HuH-7.5 (cell line): ENCODE measurements around the gene PHLDB3.
A peak's percentile ranks its signal among the peaks of the same experiment; 100 is the strongest.
"Not testable (repeated sequence)": the region's sequence is repeated elsewhere in the genome, so short reads cannot be mapped to it uniquely, and the experiment has no call there.

Source experiments
- DNase-seq: peaks from one replicate; pipeline ENCODE4 v3.0.0; 2011; ENCODE audit warnings: low spot score

PHLDB3 gene

DNA sequence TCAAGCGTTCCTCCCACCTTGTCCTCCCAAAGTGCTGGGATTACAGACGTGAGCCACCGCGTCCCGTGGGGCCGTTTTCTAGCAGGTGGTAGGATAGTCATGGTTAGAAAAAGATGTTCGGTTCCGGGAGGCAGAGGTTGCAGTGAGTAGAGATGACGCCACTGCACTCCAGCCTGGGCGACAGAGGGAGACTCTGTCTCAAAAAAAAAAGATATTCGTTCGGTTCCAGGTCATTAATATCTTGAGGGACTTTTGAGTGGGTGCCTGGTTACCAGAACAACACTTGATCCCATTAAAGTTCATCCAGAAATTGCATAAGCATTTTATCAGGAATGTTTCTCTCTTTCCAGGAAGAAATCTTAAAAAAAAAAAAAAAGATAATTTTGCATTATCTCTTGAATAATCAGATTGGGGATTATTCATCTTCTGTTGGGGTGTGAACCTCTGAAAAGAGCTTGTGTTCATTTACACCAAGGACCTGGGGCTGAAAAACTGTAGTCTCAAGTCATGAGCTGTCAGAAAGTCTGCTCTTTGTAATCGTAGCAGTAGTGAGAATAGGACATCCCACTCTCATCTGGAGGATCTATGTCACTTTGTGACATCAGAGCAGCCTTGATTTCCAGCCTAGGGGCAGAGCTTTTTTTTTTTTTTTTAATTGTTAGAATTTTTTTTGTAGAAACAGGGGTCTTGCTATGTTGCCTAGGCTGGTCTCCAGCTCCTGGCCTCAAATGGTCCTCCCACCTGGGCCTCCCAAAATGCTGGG lies 23.5 kb upstream of the PHLDB3 start:
- DNase-seq, result no peak

DNA sequence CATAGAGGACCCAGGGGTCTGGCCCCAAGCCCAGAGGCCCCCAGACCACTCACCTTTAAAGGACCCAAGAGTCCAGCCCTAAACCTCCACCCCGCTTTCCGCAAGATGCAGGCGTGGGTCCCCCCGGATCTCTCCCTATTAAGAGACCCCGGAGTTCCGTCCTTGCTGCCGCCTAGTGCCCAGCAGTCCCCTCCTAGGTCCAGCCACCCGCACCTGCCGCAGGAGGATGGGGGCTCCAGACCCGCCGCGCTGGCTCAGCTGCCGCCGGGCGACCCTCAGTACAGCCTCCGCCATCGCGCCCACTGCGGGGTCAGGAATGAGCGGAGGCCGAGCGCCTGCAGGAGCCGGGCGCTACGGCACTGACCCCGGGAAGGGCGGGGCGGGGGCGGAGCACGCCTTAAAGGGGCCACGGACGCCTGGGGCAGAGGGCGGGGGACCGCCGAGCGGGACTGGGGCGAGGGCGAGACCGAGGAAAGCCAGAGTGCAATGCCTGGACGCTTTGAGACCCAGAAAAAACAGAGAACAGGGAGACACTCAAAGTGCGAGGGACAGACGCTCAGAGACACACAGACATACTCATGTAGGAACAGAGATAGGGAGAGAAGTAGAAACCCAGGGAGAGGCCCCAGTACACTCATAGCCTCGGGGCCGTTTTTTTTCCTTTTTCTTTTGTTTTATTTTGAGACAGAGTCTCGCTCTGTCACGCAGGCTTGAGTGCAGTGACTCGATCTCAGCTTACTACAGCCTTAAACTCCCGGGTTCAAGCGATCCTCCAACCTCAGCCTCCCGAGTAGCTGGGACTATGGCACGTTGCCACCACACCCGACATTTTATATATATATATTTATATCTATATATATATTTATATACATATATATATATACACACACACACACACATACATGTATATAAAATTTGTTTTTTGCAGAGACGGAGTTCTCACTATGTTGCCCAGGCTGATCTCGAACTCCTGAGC lies 22.6 kb upstream of the PHLDB3 start, which contains the start of gene ETHE1:
TSS of gene ETHE1 (minus strand) at position 318 of the 976 bp plus-strand sequence. CDS start at position 294, 24 bp downstream.
- peak; percentile 86 for DNase-seq

DNA sequence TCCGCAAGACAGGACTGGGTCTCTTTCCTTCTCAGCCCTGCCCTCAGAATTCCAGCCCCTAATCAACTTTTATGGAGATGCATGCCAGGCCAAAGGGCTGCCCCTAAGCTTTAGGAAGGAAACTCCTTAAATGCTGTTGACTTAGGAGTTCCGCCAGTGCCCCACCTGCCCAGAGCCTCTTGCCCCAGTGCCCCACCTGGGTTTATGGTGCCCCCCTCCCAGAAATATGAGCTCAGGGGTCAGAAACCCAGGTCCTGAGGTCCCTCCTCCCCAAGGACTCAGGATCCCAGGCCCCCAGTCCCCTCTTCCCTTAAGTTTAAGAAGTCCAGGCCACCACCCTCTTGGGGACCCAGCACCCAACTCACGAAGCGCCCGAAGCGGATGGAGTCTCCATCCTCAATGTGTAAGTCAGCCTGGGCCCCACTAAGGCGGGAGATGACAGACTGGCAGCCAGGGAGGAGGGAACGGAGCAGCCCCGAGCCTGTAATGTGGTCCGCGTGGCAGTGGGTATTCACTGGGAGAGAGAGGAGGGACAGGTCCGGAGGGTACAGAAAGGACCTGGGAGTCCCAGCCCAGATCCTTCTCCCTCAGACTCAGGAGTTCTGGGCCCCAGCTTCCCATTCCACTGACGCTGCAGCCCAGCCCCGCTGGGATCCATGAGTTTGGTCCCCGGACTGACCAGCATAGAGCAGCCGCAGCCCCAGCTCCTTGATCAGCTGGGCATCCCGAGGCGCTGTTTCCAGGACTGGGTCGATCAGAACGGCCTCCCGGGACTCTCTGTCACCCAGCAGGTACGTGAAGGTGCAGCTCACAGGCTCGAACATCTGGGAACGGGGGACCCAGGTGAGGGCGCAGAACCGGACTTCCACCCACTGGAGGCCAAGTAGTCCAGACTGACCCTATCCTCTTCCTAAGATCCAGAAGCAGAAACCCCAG lies 21.6 kb upstream of the PHLDB3 start:
- DNase-seq, result no peak

DNA sequence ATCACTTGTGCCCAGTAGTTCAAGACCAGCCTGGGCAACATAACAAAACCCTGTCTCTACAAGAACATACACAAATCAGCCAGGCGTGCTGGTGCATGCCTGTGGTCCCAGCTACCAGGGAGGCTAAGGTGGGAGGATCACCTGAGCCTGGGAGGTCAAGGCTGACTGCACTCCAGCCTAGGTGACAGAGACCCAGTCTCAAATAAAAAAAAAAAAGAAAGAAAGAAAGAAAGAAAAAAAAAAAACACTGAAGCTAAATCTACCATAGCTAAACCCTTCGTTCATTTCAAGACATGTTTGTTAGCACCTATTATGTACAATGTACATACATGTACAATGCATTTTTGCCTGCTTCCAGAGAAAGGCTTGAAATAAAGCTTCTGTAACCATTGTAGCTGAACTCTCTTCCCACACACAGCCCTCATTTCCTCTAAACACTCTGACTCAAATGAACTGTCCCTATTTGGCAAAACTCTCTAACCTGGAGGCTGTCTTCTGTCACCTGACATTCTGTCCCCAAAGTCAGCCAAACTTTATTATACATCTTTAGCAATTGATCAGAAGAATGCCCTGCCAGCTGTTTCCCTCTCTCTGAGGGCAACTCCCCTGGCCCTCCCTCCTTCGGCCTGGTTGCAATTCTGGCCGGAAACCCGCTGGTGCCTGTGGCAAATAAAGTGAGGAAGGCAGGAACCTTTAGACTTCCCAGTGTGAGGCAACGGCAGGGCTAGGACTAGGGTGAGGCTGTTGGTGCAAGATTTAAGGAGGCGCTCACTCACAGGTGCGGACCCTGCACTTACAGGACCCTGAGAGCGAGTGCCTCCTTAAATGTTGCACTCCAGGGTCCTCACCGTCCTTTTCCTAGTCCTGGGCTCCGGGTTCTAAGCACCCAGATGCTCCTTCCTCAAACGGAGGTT lies 20.6 kb upstream of the PHLDB3 start:
- peak; percentile 76 for DNase-seq

DNA sequence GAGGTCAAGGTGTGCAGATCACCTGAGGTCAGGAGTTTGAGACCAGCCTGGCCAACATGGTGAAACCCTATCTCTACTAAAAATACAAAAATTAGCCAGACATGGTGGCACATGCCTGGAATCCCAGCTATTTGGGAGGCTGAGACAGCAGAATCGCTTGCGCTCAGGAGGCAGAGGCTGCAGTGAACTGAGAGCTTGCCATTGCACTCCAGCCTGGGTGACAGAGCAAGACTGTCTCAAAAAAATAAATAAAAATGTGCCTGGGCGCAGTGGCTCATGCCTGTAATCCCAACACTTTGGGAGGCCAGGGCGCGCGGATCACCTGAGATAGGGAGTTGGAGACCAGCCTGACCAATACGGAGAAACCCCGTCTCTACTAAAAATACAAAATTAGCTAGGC lies 19.1 kb upstream of the PHLDB3 start:
- not testable (repeated sequence) for DNase-seq

DNA sequence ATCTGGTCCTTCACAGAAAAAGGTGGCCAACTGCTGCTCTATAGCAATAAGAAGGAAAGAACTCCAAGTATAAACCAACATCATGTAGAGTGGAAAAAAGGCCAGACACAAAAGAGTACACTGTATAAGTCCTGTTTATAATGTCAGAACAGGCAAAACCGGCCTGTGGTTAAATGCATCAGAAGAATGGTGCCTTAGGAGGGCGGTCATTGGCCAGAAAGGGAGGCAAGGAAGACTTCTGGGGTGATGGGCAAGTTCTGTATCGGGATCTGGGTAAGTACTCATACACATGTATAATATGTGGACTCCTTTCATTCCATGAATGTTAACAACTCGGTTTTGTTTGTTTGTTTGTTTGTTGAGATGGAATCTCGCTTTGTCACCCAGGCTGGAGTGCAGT lies 18.4 kb upstream of the PHLDB3 start:
- DNase-seq, result no peak

DNA sequence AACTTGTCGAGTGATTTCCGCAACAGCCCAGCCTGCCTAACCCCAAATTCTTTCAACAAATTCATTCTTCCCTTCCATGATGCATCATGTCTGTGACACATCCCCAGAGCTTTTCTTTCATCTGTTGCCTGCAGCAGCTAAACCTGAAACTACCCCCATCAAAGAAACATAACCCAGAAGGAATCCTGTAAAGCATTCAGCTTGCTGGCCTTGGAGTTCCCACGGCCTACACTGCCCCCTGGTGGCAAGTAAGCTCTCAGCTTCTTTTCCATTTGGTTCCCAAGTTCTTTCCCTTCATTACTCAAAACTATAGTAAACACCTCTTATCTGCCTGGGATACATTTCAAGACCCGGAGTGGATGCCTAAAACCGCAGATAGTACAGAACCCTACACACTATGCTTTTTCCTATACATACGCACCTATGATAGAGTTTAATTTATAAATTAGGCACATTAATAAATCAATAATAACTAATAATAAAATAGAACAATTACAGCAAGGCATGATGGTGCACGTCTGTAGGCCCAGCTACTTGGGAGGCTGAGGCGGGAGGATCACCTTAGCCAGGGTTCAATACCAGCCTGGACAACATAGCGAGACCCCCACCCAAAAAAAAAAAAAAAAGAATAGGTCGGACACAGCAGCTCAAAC lies 15.0 kb upstream of the PHLDB3 start:
- DNase-seq, result peak; percentile 58

DNA sequence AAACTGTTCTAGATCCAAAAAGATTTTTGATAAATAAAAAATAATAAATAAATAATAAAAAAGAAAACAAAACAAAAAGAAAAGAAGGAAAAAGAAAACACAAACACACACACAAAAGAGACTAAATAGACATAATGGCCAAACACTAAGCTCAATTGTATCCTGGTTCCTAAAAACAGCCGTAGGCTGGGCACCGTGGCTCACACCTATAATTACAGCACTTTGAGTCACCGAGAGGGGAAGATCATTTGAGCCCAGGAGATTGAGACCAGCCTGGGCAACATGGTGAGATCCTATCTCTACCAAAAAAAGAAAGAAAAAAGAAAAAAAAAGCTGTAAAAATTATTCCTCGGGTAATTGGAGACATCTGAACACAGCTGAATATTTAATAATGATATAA lies 13.5 kb upstream of the PHLDB3 start:
- DNase-seq, result no peak

DNA sequence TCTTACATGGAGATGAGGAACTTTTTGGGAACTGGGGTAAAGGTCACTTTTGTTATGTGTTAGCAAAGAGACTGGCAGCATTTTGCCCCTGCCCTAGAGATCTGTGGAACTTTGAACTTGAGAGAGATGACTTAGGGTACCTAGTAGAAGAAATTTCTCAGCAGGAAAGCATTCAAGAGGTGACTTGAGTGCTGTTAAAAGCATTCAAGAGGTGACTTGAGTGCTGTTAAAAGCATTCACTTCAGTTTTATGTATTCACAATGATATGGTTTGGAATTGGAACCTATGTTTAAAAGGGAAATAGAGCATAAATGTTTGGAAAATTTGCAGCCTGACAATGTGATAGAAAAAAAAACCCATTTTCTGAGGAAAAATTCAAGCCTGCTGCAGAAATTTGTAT lies 7.9 kb upstream of the PHLDB3 start:
- DNase-seq, result not testable (repeated sequence)

DNA sequence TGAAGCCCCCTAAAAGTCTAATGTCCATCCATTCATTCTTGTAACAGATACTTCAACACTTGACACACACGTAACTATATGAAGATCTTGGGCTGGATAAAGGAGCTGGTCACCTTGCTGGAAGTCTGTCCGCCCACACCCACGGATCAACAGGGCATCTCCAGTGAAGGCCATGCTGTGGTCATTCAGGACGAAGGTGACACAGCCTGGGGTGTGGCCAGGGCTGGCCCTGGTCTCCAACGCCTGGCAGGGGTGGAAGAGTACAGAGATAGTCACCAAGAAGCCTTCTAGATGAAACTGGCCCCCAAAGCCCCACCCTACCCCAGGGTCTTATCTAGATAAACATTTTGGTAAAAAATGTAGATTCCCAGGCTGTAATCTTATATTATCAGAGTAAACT lies 6.8 kb upstream of the PHLDB3 start:
- DNase-seq, result no peak

DNA sequence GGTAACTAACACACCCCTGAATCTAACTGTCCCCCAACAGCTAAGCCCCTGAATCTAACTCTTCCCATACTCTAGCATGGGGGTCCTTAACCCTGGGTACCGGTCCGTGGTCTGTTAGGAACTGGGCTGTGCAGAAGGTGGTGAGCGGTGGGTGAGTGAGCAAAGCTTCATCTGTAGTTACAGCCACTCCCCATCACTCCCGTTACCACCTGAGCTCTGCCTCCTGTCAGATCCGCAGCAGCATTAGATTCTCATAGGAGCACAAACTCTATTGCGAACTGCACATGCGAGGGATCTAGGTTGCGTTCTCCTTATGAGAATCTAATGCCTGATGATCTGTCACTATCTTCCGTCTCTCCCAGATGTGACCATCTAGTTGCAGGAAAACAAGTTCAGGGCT lies 6.2 kb upstream of the PHLDB3 start:
- DNase-seq, result no peak

DNA sequence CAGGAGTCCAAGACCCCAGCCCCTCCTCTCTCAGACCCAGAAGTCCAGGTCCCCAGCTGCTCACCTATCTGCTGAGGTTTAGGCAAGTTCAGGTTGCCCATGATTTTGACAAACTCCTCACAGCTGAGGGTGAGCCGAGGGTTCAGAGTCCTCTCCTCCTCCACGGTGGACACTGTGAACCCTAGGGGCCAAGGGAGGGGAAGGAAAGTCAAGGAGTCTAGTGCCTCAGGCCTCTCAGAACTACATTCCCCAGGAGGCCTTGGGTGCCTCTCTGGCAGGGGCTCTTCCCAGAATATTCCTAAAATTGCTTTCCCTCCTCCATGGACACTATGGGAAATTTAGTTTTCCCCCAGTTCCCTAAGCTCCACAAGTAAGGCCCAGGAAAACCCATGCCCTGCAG lies 3.3 kb upstream of the PHLDB3 start:
- DNase-seq, result no peak

DNA sequence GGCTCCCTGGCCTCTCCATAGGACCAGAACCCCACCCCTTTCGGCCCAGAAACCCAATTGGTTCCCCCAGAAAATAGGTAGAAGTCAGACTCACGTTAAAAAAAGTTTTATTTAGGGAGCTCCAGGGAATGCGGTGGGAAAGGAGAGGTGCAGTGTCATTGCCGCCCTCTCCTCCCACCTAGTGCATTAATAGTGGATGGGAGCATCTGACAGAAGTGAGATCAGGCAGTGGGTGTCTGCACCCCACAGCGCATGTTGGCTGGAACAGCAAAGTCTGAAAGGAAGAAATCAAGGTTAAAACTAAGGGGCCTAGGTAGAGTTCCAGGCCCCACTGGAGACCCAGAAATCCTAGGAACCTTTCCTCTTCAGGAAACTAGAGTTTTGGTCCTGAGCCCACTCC lies 2.1 kb upstream of the PHLDB3 start:
- DNase-seq, result no peak

DNA sequence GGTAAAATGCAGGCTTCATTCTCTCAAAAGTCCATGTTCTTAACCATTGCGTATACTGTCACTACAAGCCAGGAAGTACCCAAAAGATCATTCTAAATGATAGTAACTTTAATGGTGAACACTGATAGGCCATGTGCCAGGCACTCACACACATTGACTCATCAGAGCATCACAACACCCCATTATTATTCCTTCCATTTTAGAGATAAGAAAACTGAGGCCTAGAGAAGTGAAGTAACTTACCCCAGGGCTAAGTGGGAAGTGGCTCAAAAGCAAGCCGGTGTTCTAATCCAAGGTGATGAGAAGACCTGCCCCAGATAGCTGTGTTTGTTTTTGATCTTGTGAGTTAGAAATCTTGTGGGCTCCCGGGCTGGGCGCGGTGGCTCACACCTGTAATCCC lies 1.4 kb upstream of the PHLDB3 start:
- no peak for DNase-seq

DNA sequence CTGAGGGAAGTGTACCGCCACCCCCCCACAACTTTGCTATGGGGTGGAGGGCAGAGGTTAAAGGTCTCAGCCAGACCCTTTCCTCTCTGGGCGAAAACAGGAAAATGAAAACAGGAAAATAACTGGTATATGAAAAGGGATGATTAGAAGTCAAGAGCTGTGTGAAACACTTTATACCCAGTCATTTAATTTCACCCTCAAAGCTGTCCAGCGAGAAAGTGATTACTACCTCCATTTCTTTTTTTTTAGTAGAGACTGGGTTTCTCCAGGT lies 575 bp upstream of the PHLDB3 start:
- no peak for DNase-seq

DNA sequence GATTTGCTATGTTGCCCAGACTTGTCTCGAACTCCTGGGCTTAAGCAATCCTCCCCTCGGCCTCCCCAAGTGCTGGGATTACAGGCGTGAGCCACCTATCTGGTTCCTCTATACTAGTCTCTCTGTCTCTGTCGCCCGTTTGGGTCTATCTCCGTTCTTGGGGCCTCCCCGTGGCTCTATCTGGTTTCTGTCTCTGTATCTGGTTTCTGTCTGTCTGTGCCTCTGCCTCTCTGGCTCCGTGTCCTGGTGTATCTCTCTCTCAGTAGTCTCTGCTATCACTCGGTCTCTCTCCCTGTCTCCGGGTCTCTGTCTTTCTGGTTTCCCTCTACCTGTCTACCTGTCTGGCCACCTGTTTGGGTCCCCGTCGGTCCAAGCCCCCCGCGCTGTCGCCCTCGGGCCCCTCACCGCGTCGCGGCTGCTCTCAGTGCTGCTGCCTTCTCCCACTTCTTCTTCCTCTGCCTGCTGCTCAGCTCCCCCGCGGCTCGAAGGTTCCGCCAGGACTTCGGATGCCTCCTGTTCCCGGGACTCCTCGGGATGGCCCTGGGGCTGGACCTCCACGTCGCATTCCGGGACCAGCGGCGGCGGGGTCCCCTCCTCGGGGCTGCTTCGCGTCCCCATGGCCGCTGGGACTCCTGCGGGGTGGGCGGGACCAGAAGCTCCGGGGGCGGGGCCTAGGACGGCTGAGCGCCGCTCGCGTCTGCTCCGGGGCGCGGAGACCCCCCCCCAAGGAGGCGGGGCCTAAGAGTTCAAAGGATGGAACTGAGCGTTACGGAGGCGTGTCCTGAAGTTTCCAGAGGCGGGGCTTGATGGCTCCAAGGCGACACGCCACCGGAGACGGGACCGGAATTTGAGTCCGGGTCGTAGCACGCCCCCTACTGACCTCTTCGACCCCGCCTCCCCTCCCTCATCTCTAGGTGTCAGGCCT lies 783 bp downstream of the PHLDB3 start:
- DNase-seq, result peak; percentile 97

DNA sequence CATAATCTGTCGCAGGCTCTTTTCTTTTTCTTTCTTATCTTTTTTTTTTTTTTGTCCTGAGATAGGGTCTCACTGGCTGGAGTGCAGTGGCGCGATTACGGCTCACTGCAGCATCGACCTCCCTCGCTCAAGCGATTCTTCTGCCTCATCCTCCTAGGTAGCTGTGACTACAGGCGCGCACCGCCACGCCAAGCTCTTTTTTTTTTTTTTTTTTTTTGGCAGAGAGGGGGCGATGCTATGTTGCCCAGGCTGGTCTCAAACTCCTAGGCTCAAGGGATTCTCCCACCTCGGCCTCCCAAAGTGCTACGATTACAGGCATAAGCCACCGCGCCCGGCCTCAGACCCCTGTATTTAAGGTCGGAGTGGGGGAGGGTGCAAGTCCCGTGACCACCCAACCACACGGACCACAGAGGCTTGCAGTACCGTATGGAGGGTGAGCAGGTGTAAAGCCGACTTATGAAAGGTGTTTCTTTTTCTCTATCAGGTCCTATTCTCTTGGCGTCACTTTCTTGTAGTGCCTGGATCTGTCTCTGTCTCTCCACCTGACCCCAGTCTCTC lies 2.0 kb downstream of the PHLDB3 start:
- no peak for DNase-seq

DNA sequence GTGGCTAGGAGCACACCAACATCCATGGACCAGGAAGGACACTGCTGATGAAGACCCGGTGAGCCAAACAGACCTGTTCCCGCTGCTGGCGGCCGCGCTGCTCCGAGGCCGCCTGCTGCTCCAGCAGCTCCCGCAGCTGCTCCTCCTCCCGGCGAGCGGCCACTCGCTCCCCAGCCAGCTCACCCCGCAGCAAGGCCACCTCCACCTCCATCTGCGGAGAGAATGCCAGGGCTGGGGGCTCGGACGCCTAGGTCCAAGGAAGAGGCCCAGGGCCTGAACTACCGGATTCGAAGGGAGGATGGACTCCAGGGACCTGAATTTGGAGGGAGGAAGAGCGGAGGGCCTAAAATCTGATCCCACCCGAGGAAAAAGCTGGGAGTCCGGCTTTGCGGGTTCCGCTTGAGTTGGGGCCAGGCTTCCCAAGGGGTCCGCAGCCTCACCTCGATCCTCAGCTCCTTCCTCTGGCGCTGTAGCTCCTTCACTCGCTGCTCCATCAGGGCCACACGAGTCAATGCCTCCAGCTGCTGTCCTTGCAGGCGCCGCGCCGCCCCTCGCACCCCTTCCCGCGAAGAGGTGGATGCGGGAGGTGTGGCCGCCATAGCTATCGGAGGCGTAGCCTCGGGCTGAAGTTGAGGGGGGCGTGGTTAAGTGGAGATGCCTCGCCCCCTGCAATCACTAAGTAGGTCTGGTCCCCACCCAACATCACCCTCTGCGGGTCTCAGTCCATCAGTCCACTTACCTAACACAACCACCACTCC lies 2.7 kb downstream of the PHLDB3 start:
- DNase-seq, result no peak
